GM19023 (cell line): ENCODE results near the gene ZYG11A.

Experiments used
- ATAC-seq: cut with Tn5 transposase; IDR thresholded peaks from one replicate; pipeline ENCODE4 v1.9.1; 2021; ENCODE audit warnings: mild to moderate bottlenecking, moderate library complexity; ENCODE audit not compliant: unreplicated experiment

ZYG11A gene

GRCh38 chr1:52876843-52877242 is 34.3 kb downstream of the ZYG11A start:
- no peak for ATAC-seq

DNA sequence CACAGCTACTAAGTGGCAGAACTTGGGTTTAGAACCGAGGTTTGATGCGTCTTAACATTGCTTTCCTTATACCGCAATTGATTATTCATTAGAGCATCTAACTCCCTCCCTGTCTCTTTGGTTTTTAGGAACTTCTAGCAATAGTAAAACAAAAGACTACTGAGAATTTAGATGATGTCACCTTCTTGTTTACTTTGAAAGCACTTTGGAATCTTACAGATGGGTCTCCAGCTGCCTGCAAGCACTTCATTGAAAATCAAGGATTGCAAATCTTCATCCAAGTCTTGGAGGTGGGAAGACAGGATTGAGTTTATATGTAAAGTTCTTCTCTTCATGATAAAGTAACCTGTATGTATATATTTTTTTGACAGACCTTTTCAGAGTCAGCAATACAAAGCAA is 35.0 kb downstream of the ZYG11A start:
- ATAC-seq, result no peak

GRCh38 chr1:52880206-52880605 is 37.6 kb downstream of the ZYG11A start:
- ATAC-seq, result no peak

DNA sequence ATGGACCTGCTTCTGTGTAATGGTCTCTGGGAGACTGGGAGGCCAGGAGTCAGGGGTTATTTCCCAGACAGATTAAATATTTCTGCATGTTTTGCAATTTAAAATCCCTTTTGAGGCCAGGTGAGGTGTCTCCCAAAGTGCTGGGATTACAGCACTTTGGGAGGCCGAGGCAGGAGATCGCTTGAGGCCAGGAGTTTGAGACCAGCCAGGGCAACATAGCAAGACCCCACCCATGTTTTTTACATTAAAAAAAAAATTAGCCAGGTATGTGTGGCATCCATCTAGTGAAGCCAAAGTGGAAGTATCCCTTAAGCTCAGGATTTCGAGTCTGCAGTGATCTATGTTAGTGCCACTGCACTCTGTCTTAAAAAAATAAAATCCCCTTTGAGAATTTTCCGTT is 44.9 kb downstream of the ZYG11A start:
- no peak for ATAC-seq

DNA sequence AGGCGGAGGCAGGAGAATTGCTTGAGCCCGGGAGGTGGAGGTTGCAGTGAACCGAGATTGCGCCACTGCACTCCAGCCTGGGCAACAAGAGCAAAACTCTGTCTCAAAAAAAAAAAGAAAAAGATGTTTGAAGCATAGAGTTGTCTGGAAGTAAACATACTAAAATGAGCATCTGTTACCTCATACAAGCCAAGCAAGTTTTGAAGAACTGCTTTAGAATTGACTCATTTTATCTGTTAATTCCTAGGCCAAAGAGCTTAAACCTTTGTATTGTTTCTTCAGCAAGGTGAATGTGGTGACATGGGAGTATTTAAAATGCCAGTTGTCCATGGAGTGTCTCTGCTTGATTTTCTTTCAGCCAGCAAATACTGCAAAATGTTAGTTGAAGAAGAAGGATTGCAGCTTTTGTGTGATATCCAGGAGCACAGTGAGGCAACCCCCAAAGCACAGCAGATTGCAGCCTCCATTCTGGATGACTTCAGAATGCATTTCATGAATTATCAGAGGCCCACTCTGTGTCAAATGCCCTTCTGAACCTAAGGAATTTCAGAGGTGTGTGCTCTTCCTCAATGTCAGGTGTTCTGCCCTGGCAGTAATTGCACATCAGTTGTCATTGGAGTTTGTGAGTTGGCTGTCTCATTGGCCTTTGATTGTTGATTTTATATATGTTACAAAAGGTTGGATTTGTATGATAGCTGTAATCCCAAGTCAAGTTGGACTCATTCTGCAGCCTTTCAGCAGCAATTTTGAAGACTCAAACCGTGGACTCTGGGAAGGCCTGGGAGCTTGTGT is 50.1 kb downstream of the ZYG11A start:
- ATAC-seq, result no peak

DNA sequence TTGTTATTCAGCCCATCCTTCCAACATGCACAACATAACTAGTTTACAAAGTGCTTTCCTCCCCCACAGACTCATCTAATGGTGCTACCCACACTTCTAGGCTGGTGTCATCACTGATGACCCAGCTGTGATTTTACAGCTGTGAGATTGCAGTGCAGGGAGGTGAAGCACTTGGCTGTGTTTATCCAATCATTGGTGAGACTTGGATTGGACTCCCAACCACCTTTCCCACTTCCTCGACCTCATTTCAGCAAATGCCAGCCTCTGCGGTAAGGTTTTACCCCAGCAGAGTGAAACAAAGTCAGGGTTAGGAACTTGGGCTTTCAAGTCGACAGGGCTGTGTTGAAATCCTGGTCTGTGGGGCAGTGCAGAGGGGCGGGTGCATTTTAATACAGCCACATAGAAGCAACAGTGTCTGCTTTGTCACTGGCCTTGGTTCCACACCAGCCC is 56.9 kb downstream of the ZYG11A start:
- ATAC-seq, result no peak

DNA sequence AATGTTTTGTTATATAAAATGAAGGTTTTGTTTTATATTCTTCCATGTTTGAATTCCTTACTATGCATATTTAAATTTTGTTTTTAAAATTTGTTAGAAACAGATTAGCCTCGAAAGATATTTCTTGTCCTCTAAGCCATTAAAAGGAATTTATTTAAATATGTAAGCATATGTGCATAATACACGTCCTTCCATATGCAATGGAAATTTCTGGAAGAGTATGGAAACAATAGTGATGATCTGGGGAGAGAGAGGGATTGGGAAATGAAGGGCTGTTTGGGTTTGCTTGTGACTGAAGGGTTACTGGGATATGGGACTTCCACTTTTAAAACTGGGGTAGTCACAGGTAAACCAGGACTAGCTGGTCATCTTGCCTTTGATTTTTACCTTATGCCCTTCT is 57.8 kb downstream of the ZYG11A start:
- no peak for ATAC-seq

- no peak for ATAC-seq
Observed at GRCh38 chr1:52901384-52901783, 58.8 kb downstream of the ZYG11A start.

- ATAC-seq, result no peak
Observed at GRCh38 chr1:52904208-52904926, 61.8 kb downstream of the ZYG11A start.

- no peak for ATAC-seq
Observed at GRCh38 chr1:52904927-52905698, 62.6 kb downstream of the ZYG11A start.

- no peak for ATAC-seq
Observed at GRCh38 chr1:52906135-52906603, 63.6 kb downstream of the ZYG11A start.

- ATAC-seq, result no peak
Observed at GRCh38 chr1:52907068-52907811, 64.7 kb downstream of the ZYG11A start.

GRCh38 chr1:52907812-52908153 is 65.2 kb downstream of the ZYG11A start:
- ATAC-seq, result no peak

DNA sequence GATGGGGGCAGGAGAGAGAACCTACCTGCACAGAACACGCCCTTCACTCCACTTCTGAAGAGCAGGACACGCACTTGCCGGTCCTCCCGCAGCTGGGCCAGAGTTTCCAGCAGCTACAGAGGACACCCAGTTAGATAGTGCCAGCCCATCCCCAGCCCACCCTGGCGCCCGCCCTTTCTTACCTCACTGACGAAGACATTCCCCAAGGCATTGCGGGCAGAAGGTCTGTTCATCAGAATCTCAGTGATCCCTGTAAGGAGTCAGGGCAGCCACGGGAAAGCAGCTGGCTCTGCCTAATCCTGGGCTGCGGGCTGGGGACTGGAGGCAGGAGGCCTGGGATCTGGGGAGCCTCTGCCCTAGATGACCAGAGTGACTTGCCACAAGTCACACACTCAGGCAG is 69.0 kb downstream of the ZYG11A start:
- ATAC-seq, result no peak

- ATAC-seq, result no peak
Observed at GRCh38 chr1:52913014-52913413, 70.5 kb downstream of the ZYG11A start.

GRCh38 chr1:52913537-52913936 is 71.0 kb downstream of the ZYG11A start:
- ATAC-seq, result no peak

GRCh38 chr1:52914463-52914862 is 71.9 kb downstream of the ZYG11A start:
- ATAC-seq, result no peak

DNA sequence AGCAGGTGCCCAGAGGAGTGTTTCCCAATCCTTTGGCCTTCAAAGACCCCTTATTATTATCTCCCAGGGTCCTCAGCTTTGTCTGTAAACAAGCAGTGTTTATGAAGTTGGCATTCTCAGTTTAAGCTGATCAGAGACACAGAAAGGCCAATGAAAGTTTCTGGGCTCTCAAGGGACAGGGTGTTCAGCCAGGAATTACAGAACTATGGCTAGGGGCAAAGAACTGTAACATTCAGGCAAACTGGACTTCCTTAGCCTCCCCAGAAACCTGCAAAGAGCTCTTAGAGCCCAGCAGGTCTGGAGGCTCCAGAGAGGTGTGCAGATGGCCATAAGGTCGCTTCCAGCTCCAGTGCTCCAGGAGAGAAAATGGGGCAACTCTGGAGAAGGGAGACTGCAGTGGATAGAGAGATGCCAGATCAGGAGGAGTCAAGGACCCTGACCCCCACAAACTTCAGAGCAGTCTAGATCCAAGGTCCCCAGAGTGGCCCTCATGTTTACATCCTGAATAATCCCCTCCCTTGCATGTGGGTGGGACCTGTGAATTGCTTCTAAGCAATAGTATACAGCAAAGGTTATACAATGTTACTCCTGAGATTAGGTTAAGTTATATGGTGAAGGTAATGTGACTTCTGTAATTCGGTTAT is 72.8 kb downstream of the ZYG11A start:
- no peak for ATAC-seq

DNA sequence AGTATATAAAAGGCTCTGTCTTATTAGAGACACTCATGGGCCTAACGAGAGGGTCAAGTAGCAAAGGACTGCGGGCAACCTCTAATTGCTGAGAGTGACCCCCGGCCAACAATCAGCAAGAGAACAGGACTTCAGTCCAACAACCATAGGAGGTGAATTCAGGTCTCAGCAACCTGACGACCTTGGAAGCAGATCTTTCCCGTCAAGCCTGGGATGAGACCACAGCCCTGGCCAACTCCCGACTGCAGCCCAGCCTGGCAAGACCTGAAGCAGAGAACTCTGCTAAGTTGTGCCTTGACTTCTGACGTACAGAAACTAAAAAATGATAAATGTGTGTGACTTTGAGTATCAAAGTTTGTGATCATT is 73.3 kb downstream of the ZYG11A start:
- no peak for ATAC-seq

DNA sequence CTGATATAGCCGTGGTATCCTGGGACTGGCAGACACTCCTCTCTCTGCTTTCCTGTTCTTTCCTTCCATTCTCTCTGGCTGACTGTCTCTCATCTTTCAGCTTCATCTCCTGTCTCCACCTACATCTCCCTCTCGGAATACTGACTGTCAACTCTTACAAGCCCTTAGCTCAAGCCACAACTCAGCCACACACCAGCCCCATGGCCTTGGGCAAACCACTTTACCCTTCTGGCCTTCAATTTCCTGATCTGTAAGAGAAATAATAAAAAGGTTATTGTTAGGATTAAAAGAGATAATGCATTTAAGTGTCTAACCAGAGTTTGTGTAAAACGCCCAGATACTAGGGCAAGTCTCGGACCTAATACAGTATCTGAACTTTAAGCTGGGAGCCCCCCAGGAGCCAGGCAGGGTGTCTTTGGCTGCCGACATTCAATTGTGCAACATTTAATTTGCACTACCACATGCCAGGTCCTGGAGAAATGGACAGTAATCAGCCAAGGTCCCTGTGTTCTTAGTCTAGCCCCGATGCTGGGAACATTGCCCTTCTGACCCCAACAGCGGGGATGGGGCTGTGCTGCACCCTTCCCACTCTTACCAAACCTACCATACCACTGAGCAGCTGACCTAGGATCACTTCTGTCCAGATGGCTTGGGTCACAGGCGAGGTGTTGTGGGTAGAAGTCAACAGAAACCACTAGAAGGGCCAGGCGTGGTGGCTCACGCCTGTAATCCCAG is 73.8 kb downstream of the ZYG11A start:
- ATAC-seq, result no peak
